ENCODE results near the gene SUSD6.
"Not testable (repeated sequence)": the region's sequence is repeated elsewhere in the genome, so short reads cannot be mapped to it uniquely, and the experiment has no call there.

DNA sequence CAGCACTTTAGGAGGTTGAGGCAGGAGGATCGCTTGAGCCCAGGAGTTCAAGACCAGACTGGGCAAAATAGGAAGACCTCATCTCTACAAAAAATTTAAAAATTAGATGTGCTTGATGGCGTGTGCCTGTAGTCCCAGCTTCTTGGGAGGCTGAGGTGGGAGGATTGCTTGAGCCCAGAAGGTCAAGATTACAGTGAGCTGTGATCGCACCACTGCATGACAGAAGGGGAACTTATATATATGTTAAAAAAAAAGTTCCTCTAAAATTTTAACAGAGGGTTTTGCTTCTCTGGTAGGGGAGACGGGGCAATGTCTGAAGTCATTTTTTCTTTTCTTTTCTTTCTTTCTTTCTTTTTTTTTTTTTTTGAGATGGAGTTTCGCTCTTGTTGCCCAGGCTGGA, 12.0 kb upstream of the SUSD6 start:
- not testable (repeated sequence) for TF ChIP-seq POLR2A (IDR thresholded peaks at IDR 0.05; ENCODE audit: low read depth, low read length); POLR2AphosphoS5 (IDR thresholded peaks at IDR 0.05; ENCODE audit: low read depth, low read length); TAF1 (IDR thresholded peaks at IDR 0.05; ENCODE audit: borderline replicate concordance, low read depth, low read length)
